GM21786 (cell line): ENCODE data around the gene WSB2.
"Not testable (repeated sequence)": the region's sequence is repeated elsewhere in the genome, so short reads cannot be mapped to it uniquely, and the experiment has no call there.

Experiments used
- ATAC-seq: cut with Tn5 transposase; IDR thresholded peaks from one replicate; pipeline ENCODE4 v1.9.1; 2021; ENCODE audit not compliant: unreplicated experiment

WSB2 gene

GRCh38 chr12:118061011-118061872 lies at the start of gene WSB2:
TSS of gene WSB2 (minus strand) at chr12:118061179. CDS start at chr12:118061048, 131 bp downstream.
- no peak for ATAC-seq

GRCh38 chr12:118109088-118109487 lies 48.1 kb upstream of the WSB2 start:
- no peak for ATAC-seq

- no peak for ATAC-seq
Observed at GRCh38 chr12:118107694-118108093, 46.7 kb upstream of the WSB2 start.

GRCh38 chr12:118107011-118107410 lies 46.0 kb upstream of the WSB2 start:
- no peak for ATAC-seq

GRCh38 chr12:118103601-118104382 lies 42.8 kb upstream of the WSB2 start, which contains the start of gene VSIG10:
TSS of gene VSIG10 (minus strand) at chr12:118104011. CDS start at chr12:118103671, 340 bp downstream.
- no peak for ATAC-seq

GRCh38 chr12:118103201-118103600 lies 42.2 kb upstream of the WSB2 start:
- no peak for ATAC-seq

- no peak for ATAC-seq
Observed at GRCh38 chr12:118102609-118103008, 41.6 kb upstream of the WSB2 start.

GRCh38 chr12:118102070-118102469 lies 41.1 kb upstream of the WSB2 start:
- no peak for ATAC-seq

GRCh38 chr12:118101051-118101450 lies 40.1 kb upstream of the WSB2 start:
- ATAC-seq = no peak

GRCh38 chr12:118098911-118099671 lies 38.1 kb upstream of the WSB2 start:
- ATAC-seq = no peak

- ATAC-seq = no peak
Observed at GRCh38 chr12:118098401-118098800, 37.4 kb upstream of the WSB2 start.

GRCh38 chr12:118094039-118094438 lies 33.1 kb upstream of the WSB2 start:
- no peak for ATAC-seq

GRCh38 chr12:118089782-118090181 lies 28.8 kb upstream of the WSB2 start:
- no peak for ATAC-seq

- ATAC-seq = no peak
Observed at GRCh38 chr12:118082161-118082560, 21.2 kb upstream of the WSB2 start.

GRCh38 chr12:118081521-118081920 lies 20.5 kb upstream of the WSB2 start:
- not testable (repeated sequence) for ATAC-seq

- no peak for ATAC-seq
Observed at GRCh38 chr12:118073768-118074167, 12.8 kb upstream of the WSB2 start.

GRCh38 chr12:118070650-118071049 lies 9.7 kb upstream of the WSB2 start:
- no peak for ATAC-seq

GRCh38 chr12:118068445-118068844 lies 7.5 kb upstream of the WSB2 start:
- ATAC-seq = no peak

GRCh38 chr12:118065380-118065779 lies 4.4 kb upstream of the WSB2 start:
- no peak for ATAC-seq

GRCh38 chr12:118064608-118065007 lies 3.6 kb upstream of the WSB2 start:
- peak; percentile 46 for ATAC-seq
